ENCODE results near the gene BIRC5. TPM values are rescaled to one million over a fixed set of nuclear protein-coding genes. Genes with fewer than 3 reads are reported as not detected.
A peak's percentile ranks its signal among the peaks of the same experiment; 100 is the strongest.

The BIRC5 gene
- total RNA-seq, 4 donors from 2014 or later: 2.4 to 6.5 (median 5.7) TPM

DNA sequence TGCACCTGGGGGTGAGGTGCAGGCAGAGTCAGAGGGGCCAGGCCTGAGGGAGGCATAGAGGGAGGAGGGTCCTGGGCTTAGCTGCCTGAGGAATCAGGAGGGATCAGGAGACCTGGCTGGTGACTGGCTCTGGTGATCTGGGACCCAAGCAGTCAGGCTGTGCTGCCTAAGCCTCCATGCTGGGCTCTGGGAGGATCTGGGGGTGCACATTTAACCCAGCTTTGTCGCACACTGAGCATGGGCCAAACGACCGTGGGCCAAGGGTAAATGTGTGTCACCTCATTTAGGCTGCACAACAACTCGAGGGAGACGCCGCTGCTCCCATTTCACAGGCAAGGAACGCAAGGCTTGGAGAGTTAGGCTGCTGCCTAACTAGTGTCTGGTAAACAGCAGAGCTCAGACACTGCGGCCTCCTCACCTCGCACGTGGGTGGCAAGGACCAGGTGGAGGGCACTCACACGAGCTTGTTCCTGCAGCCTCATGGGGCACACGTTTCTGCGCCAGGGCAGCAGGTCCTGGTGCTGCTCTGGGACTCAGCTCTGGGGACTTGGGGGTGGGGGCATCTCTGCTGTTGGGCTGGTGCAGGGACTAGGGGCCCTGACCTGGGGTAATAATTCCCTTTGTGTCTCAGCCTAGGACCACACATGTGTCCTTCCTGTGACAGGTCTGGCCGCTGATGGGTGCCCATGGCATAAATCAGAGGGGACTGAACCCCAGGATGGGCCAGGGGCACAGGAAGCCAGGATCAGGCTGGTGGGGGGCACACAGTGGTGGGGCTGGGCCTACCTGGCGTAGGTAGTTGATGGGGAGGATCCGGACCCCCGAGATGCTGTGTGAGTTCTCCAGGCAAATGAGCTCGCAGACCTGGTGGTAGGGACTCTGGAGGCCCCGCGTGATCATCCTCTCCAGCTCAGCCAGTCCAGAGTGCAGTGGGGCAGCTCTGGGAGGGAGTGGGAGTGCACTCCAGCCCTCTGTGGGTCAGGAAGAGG lies 36.1 kb downstream of the BIRC5 start:
- no peak for DNase-seq
- no peaks in the 10 kb centered on the region for H3K36me3 ChIP-seq
- TF ChIP-seq POLR2A (IDR thresholded peaks at IDR 0.05): no peak
- TF ChIP-seq, protein P1, sequence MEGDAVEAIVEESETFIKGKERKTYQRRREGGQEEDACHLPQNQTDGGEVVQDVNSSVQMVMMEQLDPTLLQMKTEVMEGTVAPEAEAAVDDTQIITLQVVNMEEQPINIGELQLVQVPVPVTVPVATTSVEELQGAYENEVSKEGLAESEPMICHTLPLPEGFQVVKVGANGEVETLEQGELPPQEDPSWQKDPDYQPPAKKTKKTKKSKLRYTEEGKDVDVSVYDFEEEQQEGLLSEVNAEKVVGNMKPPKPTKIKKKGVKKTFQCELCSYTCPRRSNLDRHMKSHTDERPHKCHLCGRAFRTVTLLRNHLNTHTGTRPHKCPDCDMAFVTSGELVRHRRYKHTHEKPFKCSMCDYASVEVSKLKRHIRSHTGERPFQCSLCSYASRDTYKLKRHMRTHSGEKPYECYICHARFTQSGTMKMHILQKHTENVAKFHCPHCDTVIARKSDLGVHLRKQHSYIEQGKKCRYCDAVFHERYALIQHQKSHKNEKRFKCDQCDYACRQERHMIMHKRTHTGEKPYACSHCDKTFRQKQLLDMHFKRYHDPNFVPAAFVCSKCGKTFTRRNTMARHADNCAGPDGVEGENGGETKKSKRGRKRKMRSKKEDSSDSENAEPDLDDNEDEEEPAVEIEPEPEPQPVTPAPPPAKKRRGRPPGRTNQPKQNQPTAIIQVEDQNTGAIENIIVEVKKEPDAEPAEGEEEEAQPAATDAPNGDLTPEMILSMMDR (IDR thresholded peaks at IDR 0.05): no peak
- H3K4me1 ChIP-seq: peaks cover 0 to 36% (median 28%) of the 10 kb centered on the region in 4 donors
- no peaks in the 10 kb centered on the region for H3K27me3 ChIP-seq
- H3K27ac ChIP-seq: peak overlapping the region in 1 of 4 donors; percentile 95
- H3K9me3 ChIP-seq: no peaks in the 10 kb centered on the region
- H3K4me3 ChIP-seq: no peak overlapping the region

DNA sequence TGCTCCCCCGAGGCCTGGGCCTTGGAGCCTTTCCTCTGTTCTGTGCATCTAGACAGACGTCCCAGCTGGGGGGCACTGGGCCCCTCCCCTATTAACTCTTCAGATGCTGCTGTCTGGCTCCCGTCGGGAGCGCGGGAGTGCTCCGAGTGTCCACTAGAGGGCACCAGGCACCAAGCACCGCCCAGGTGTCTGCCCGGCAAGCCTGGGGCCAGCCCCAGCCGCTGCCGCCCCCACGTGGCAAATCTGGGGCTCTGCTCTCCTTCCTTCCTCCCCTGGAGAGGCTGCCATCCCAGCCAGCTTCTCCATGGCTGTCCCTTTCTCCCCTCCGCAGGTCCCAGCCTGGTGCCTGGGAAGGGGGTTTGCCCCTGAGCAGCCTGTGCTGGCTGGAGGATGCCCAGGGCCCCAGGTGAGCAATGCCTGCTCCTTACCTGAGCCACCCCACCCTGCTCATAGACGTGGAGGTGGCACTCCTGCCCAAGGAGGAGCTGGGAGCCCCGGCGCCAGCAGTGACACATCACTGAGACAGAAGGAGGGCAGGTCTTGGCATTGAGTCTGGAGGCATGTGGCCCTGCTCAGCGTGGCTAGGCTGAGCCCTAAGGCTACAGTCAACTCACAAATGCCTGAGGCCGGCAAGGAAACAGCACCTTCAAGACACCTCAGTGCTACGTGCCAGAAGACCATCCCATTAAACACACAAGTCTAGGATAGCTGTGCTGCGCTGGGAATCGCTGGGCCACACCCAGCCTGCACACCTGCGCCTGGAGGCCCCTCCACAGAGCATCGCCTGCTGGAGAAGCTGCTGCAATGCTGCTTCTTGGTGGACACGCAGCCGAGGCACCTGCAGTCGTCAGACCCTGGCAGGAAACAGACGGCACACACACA lies 37.1 kb downstream of the BIRC5 start:
- Histone ChIP-seq H3K36me3 (no peaks in the 10 kb centered on the region), H3K4me1 (peaks cover 0 to 36% (median 28%) of the 10 kb centered on the region in 4 donors), H3K27me3 (no peaks in the 10 kb centered on the region), H3K9me3 (no peaks in the 10 kb centered on the region), H3K27ac (peak overlapping the region in 3 of 4 donors; percentile 11 to 95 (median 32)), H3K4me3 (peak overlapping the region in 1 of 4 donors; percentile 9)
- DNase-seq: peak; percentile 76 to 91 (median 90)
- peak in 1 of 2 donors; percentile 20 for TF ChIP-seq POLR2A (IDR thresholded peaks at IDR 0.05)
- TF ChIP-seq, protein P1 (IDR thresholded peaks at IDR 0.05): peak; percentile 98 to 99 (median 99)

DNA sequence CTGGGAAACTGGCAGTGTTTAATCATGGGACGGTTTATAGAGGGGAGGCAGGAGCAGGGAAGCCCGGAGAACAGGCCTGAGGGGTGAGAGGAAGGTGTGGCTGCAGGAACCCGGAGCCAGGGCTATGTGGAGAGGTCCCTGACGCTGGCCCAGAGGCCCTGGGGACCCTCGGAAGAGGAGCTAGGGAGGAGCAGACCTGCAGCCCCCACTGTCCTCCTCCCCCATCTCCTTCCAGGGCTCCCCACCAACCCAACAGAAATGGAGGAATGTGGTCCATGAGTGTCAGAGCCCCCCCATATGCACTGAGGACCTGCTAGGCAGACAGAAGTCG lies 37.7 kb downstream of the BIRC5 start:
- TF ChIP-seq, protein P1 (IDR thresholded peaks at IDR 0.05): no peak
- no peak for TF ChIP-seq POLR2A (IDR thresholded peaks at IDR 0.05)
- Histone ChIP-seq H3K4me3 (peak overlapping the region in 1 of 4 donors; percentile 23), H3K27ac (peak overlapping the region in 2 of 4 donors; percentile 36 to 95), H3K36me3 (no peaks in the 10 kb centered on the region), H3K9me3 (no peaks in the 10 kb centered on the region), H3K4me1 (peaks cover 0 to 36% (median 28%) of the 10 kb centered on the region in 4 donors), H3K27me3 (no peaks in the 10 kb centered on the region)
- no peak for DNase-seq

DNA sequence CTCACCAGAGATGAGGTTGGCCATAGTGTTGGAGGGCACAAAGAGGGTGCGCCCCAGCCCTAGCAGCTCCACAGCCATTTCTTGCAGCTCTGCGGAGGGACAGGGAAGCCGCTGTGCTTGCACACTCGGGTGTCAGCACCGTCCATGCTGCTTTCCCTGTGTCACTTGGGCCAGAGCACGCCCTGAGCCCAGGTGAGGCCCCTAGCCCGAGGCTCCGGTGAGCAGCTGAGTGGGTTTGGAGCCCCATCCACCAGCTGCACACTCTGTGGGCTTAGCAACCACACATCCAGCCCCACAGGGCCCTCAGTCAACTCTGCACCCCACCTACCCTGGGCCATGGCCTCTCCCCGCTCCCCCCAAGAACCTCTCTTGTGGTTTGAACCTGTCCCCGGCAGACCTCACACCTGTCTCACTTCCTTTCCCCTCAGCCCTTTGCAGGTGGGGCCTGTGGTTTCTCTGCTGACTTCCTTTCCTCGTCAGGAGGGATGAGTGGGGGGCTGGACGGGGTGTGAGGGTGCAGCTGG lies 38.1 kb downstream of the BIRC5 start:
- Histone ChIP-seq H3K36me3 (no peaks in the 10 kb centered on the region), H3K4me1 (peaks cover 0 to 36% (median 28%) of the 10 kb centered on the region in 4 donors), H3K27ac (peak overlapping the region in 2 of 4 donors; percentile 57 to 95), H3K4me3 (peak overlapping the region in 1 of 4 donors; percentile 23), H3K27me3 (no peaks in the 10 kb centered on the region), H3K9me3 (no peaks in the 10 kb centered on the region)
- TF ChIP-seq, protein P1 (IDR thresholded peaks at IDR 0.05): no peak
- TF ChIP-seq POLR2A (IDR thresholded peaks at IDR 0.05): no peak
- DNase-seq: peak in 2 of 3 donors; percentile 92 to 93
